Rectal smooth muscle tissue (tissue), 1 donor: Measurements from ENCODE around the gene AEBP2.
"Not testable (repeated sequence)": the region's sequence is repeated elsewhere in the genome, so short reads cannot be mapped to it uniquely, and the experiment has no call there.

Experiments
- H3K27ac ChIP-seq: one replicate; pipeline ENCODE4 v1.7.0; 2013; ENCODE audit warnings: low read depth, low read length, inconsistent platforms
- H3K27me3 ChIP-seq: one replicate; pipeline ENCODE4 v1.7.0; 2013; ENCODE audit warnings: low read length; ENCODE audit not compliant: control insufficient read depth, insufficient read depth
- H3K36me3 ChIP-seq: one replicate; pipeline ENCODE4 v1.7.0; 2013; ENCODE audit warnings: low read length; ENCODE audit not compliant: control insufficient read depth, insufficient read depth
- H3K4me1 ChIP-seq: one replicate; pipeline ENCODE4 v1.7.0; 2013; ENCODE audit warnings: low read length; ENCODE audit not compliant: control insufficient read depth, insufficient read depth
- H3K4me3 ChIP-seq: one replicate; pipeline ENCODE4 v1.7.0; 2013; ENCODE audit warnings: low read length
- H3K9ac ChIP-seq: one replicate; pipeline ENCODE4 v1.7.0; 2013; ENCODE audit warnings: low read length

Gene AEBP2, protein sequence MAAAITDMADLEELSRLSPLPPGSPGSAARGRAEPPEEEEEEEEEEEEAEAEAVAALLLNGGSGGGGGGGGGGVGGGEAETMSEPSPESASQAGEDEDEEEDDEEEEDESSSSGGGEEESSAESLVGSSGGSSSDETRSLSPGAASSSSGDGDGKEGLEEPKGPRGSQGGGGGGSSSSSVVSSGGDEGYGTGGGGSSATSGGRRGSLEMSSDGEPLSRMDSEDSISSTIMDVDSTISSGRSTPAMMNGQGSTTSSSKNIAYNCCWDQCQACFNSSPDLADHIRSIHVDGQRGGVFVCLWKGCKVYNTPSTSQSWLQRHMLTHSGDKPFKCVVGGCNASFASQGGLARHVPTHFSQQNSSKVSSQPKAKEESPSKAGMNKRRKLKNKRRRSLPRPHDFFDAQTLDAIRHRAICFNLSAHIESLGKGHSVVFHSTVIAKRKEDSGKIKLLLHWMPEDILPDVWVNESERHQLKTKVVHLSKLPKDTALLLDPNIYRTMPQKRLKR

DNA sequence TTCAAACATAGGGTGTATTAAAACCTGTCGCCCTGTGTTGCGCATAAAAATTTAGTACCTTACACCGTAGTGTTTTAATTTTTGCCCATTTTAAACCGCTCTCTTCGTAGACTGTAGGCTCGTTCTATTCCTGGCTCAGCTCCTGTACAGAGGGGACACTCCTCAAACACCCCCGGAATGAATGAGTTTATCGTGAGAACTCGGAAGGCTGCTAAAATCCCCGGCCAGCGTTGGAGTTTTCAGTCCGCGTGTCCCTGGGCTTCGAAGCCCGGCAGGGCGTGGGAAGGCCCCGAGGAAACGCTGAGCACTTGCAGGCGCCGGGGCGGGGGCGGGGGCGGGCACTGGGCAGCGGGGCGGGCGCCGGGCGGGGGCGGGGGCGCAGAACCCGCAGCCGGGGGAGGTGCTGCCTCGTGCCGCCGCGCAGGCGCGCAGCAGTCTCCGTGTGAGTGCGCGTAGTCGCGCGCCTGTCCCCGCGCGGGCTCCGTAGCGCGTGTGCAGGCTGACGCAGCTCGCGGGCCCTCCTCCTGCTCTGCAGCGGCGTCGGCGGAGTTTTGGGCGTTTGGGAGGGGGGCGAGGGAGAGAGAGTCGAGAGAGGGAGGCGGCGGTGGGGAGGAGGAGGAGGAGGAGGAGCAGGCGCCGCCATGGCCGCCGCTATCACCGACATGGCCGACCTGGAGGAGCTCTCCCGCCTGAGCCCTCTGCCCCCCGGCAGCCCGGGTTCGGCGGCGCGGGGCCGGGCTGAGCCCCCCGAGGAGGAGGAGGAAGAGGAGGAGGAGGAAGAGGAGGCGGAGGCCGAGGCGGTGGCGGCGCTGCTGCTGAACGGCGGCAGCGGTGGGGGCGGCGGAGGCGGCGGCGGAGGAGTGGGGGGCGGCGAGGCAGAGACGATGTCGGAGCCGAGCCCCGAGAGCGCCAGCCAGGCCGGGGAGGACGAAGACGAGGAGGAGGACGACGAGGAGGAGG is at the start of gene AEBP2:
Gene AEBP2 (plus strand): TSS at position 434 of the 960 bp plus-strand sequence. CDS start 208 bp downstream, at position 642.
- H3K36me3 ChIP-seq: no peaks in the 10 kb centered on the region
- H3K9ac ChIP-seq: peak within 1 kb of the TSS; percentile 93
- H3K4me3 ChIP-seq: peak within 1 kb of the TSS; percentile 95
- H3K27me3 ChIP-seq: no peaks in the 10 kb centered on the region
- H3K27ac ChIP-seq: peak within 1 kb of the TSS; percentile 93
- peaks cover 2% of the 10 kb centered on the region for H3K4me1 ChIP-seq

DNA sequence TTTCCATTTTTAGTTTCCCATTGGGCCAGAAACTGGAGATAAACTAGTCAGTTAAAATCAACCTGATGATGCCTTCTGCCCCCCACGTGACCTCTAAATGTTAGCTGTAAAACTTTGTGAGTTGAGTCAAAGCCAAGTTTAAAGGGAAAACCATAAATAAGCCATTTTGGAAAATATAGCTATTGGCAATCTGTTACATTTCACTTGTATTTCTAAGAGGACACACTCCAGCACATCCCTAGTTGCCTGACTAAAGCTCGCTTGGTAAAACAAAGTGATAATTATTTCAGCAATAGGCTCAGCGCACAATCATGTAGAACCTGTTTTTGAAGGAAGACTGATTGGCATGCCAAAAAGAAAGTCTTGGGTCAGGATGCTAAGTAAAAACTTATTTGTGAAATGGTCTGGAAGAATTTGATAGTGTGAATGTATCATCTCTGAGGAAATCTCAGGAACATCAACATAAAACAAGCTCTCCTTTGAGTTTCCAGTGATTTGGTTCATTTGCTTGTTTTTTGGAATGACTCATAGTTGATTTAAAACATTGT is 49.2 kb upstream of the AEBP2 start:
- H3K9ac ChIP-seq: no peak overlapping the region
- H3K4me3 ChIP-seq: no peak overlapping the region
- H3K27me3 ChIP-seq: no peaks in the 10 kb centered on the region
- no peak overlapping the region for H3K27ac ChIP-seq
- no peaks in the 10 kb centered on the region for H3K36me3 ChIP-seq
- H3K4me1 ChIP-seq: peaks cover 5% of the 10 kb centered on the region

DNA sequence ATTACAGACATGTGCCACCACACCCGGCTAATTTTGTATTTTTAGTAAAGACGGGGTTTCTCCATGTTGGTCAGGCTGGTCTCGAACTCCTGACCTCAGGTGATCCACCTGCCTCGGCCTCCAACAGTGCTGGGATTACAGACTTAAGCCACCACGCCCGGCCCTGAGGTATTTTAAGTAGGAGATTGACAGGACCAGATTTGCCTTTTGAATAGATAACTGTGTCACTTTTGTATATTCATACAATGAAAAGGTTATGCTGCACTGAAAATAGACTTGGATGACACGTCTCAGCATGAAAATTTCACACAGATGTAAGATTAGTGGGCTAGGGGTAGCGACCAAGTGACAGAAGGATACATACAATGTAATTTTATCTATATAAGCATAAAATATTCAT is 46.6 kb upstream of the AEBP2 start:
- H3K4me3 ChIP-seq: not testable (repeated sequence)

DNA sequence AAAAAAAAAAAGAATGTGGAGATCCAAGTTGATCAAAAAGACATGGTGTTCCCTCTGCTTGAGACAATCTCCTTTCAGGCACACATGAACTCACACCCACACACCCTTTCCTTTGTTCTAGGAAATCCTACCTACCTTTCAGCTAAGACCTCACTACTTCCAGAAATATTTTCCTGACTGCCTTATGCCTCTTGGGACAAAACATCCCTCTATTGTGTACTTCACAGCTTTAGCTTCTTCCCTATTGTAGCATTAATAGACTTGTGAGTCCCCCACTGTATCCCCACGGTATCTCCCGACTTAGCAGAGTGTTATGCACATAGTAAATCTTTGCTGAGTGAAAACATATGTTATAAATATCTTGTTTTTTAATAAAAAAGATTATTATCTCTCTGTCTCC is 44.9 kb upstream of the AEBP2 start:
- H3K4me1 ChIP-seq: peaks cover 5% of the 10 kb centered on the region
- H3K36me3 ChIP-seq: no peaks in the 10 kb centered on the region
- H3K9ac ChIP-seq: no peak overlapping the region
- H3K4me3 ChIP-seq: no peak overlapping the region
- H3K27ac ChIP-seq: no peak overlapping the region
- no peaks in the 10 kb centered on the region for H3K27me3 ChIP-seq

More for the DNA sequence above, 46.6 kb upstream of the AEBP2 start:
- H3K4me1 ChIP-seq, H3K36me3 ChIP-seq, H3K27me3 ChIP-seq, H3K9ac ChIP-seq, H3K27ac ChIP-seq: not testable (repeated sequence)

DNA sequence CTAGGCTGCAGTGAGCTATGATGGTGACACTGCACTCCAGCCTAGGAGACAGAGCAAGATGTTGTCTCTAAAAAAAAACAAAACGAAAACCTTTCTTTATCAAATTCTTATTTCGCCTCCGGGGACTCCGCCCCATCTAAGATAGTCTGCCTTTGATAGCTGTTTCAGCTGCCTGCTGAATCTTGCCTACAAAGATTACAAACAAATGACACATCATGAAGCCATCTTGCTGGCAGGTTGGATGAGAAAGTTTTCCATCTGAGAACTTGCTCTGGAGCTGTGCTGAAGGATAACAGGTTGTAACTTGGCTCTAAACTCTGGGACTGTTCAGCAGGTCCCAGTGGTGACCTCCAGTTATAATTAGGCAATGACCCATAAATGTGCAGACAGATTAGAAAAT is 41.8 kb upstream of the AEBP2 start:
- Histone ChIP-seq H3K9ac (no peak overlapping the region), H3K27me3 (no peaks in the 10 kb centered on the region), H3K4me1 (no peaks in the 10 kb centered on the region), H3K36me3 (no peaks in the 10 kb centered on the region), H3K27ac (no peak overlapping the region), H3K4me3 (no peak overlapping the region)

DNA sequence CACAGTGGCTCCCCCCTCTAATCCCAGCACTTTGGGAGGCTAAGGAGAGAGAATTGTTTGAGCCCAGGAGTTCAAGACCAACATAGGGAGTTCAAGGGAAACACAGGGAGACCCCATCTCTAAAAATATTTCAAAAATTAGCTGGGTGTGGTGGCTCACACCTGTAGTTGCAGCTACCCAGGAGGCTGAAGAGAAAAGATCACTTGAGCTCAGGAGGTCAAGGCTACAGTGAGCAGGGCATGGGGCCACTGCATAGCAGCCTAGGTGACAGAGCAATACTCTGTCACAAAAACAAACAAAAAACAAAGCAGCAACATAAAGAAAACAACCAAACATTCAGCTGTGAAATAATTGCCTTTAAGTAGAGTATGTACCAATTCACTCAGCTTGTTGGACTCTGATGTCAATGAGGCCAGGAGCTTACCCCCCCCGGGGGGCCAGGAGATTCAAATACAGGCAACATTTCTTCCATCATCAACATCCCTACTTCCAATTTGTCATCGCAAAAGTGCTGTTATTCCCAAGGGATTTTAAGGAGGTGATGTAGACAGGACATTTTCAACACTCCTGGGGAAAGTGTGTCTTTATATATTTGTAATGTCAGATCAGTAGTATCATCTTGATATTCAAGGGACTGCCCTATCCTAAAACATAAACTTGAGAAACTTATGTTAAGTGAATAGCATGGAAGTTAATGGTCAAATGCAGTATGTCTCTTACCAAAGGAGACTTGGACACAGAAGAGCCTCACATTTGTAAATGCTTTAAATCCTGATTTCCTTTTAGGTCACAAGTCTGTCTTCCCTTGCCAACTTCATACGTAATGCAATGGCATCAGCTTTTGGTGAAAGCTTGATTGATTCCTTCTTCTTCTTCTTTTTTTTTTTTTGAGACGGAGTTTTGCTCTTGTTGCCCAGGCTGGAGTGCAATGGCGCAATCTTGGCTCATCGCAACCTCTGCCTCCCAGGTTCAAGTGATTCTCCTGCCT is 40.6 kb upstream of the AEBP2 start:
- H3K4me3 ChIP-seq: no peak overlapping the region
- no peaks in the 10 kb centered on the region for H3K4me1 ChIP-seq
- H3K36me3 ChIP-seq: no peaks in the 10 kb centered on the region
- H3K9ac ChIP-seq: no peak overlapping the region
- no peaks in the 10 kb centered on the region for H3K27me3 ChIP-seq
- H3K27ac ChIP-seq: no peak overlapping the region

DNA sequence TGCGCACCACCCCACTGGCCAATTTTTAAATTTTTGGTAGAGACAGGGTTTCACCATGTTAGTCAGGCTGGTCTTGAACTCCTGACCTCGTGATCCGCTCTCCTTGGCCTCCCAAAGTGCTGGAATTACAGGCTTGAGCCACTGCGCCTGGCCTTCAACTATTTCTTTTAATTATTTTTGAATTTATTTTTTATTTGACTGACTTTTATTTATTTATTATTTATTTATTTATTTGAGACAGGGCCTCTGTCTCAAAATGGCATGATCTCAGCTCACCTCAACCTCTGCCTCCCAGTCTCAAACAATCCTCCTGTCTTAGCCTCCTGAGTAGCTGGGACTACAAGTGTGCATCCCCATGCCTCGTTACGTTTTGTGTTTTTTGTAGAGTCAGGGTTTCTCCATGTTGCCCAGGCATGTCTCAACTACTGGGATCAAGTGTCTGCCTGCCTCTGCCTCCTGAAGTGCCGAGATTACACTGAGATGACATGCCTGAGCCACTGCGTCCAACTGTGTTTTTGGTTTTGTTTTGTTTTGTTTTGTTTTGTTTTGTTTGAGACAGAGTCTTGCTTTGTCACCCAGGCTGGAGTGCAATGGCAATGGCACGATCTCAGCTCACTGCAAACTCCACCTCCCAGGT is 38.5 kb upstream of the AEBP2 start:
- H3K27ac ChIP-seq, H3K4me3 ChIP-seq, H3K27me3 ChIP-seq, H3K9ac ChIP-seq, H3K36me3 ChIP-seq, H3K4me1 ChIP-seq: not testable (repeated sequence)

DNA sequence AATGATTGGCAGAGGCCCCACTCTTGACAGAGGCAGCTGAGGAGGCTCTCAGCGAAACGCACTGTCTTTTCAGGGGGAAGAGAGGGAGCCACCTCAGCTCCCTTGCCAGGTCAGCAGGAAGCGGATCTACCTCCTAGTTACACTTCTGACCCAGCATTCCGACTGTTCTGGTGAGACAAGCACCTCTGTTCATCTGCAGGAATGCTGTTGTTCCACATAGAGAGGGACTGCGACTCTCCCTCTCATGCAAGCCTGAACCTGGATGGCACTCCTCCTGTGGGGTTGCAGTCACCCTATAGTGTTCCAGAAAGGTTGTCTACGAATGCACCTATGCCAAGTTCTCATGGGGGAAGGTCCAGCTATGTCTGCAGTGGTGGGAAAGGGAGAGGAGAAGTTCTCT is 37.1 kb upstream of the AEBP2 start:
- Histone ChIP-seq H3K4me3 (no peak overlapping the region), H3K4me1 (no peaks in the 10 kb centered on the region), H3K9ac (no peak overlapping the region), H3K27ac (no peak overlapping the region), H3K36me3 (no peaks in the 10 kb centered on the region), H3K27me3 (no peaks in the 10 kb centered on the region)

DNA sequence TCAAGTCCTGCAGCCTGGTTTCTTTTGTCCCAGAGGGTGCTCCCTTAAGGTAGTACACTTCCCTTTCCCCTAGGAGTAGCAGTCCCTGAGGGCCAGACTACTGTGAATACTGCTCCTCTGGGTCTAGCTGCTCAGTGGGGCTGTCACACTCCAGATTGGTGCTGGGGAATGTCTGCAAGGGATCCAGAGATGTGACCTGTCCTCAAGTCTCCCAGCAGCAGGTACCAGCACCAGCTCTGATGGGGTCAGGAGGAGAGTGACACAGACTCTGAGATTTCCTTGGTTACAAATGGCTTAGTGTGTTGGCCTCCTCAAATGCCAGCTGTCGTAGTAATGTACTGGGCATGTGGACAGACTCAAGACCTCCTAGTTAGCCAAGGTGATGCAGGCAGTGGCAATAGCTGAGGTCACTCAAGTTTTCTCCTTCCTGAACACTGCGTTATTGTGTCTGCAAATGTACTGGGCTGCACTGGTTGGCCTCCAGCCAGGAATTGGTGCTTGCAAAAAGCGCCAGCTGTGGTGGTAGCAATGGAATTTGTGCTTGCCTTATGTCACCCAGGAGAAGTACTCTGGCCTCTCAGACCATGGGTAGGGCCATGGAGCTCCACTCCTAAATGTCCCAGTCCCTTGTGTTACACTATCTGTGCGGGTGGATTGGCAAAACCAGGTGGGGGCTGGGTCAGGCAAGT is 36.4 kb upstream of the AEBP2 start:
- Histone ChIP-seq H3K4me3 (no peak overlapping the region), H3K9ac (no peak overlapping the region), H3K27ac (no peak overlapping the region), H3K36me3 (no peaks in the 10 kb centered on the region), H3K4me1 (no peaks in the 10 kb centered on the region), H3K27me3 (no peaks in the 10 kb centered on the region)

DNA sequence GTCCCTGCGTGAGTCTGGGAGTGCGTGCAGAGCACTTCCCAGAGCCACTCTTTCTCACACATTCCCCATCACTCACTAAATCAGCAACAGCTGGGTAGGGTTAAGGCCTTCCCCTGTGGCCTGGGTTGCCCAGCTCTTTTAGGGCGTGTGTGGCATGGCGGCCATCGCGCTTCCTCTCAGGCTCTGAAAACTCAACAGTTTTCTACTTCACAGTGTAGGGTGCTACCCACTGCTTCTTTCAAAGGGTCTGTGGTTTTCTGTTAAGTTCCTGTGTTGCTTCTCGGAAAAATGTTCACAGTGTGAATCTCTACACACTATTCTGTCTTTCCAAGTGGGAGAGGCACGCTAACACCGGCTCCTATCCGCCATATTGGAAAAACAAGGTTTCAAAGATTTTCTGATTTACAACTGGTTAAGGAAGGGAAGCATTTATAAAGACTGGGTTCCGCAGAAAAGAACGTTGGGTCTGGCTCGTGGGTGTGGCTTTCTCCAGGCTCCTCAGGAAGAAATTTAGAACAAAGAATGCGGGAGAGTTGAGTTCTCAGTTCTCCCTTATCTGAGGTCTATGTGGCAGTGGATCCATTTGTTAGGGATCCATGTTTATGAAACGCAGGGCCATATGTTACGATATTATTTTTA is 34.9 kb upstream of the AEBP2 start:
- Histone ChIP-seq H3K36me3 (no peaks in the 10 kb centered on the region), H3K4me1 (no peaks in the 10 kb centered on the region)

More for the DNA sequence above, 34.9 kb upstream of the AEBP2 start:
- H3K4me3 ChIP-seq: no peak overlapping the region
- H3K27ac ChIP-seq: no peak overlapping the region
- no peaks in the 10 kb centered on the region for H3K27me3 ChIP-seq
- H3K9ac ChIP-seq: no peak overlapping the region
